Left lobe of liver (tissue), 2 donors: ENCODE data around the gene APLNR. TPM values are rescaled to one million over a fixed set of nuclear protein-coding genes. Genes with fewer than 3 reads are reported as not detected.
"Not testable (repeated sequence)": the region's sequence is repeated elsewhere in the genome, so short reads cannot be mapped to it uniquely, and the experiment has no call there.

Experiments
- ATAC-seq: fragments of 200-7000 bp; cut with Tn5 transposase; one replicate; pipeline ENCODE4 v1.9.1; 2020; ENCODE audit warnings: mild to moderate bottlenecking, moderate library complexity
- DNase-seq: peaks from one replicate; pipeline ENCODE4 v3.0.0-alpha.2; 2020; ENCODE audit warnings: low spot score
- total RNA-seq: library from RNA; stranded (reverse); gene quantifications from one replicate; pipeline ENCODE4 v1.2.1, GENCODE V29; 2021
- donor health status: DM: no; HTN: no; CAD: no; lungs with moderate emphysema.
- donor health status: DM: no; HTN: yes; CAD: no.

Gene APLNR
- total RNA-seq = 2.4 TPM

- no peak for ATAC-seq
- no peak for DNase-seq
These were observed at the start of gene APLNR for GRCh38 chr11:57237204-57237681. APLNR (minus strand) TSS chr11:57237250; CDS start chr11:57237004, 246 bp downstream.

GRCh38 chr11:57283231-57283990, 46.4 kb upstream of the APLNR start:
- no peak for ATAC-seq
- DNase-seq = no peak

- not testable (repeated sequence) for ATAC-seq, DNase-seq
These were observed 44.5 kb upstream of the APLNR start for GRCh38 chr11:57281546-57281945.

- no peak for ATAC-seq
- DNase-seq = no peak
These were observed 42.1 kb upstream of the APLNR start for GRCh38 chr11:57279116-57279515.

GRCh38 chr11:57278721-57279095, 41.7 kb upstream of the APLNR start:
- ATAC-seq (no peak), DNase-seq (no peak)

- ATAC-seq (peak; percentile 94), DNase-seq (peak; percentile 71)
These were observed 41.0 kb upstream of the APLNR start for GRCh38 chr11:57277845-57278720.

GRCh38 chr11:57276971-57277675, 40.1 kb upstream of the APLNR start:
- peak; percentile 49 for ATAC-seq
- no peak for DNase-seq

- DNase-seq = no peak
- no peak for ATAC-seq
These were observed 39.3 kb upstream of the APLNR start for GRCh38 chr11:57276169-57276970.

GRCh38 chr11:57275582-57275981, 38.5 kb upstream of the APLNR start:
- ATAC-seq (peak; percentile 4), DNase-seq (no peak)

- ATAC-seq (no peak), DNase-seq (no peak)
These were observed 38.0 kb upstream of the APLNR start for GRCh38 chr11:57274904-57275498.

GRCh38 chr11:57273448-57274058, 36.5 kb upstream of the APLNR start:
- ATAC-seq = no peak

GRCh38 chr11:57269571-57270021, 32.5 kb upstream of the APLNR start:
- ATAC-seq = peak; percentile 38
- DNase-seq = no peak

More at GRCh38 chr11:57273448-57274058, 36.5 kb upstream of the APLNR start:
- no peak for DNase-seq

GRCh38 chr11:57266157-57266556, 29.1 kb upstream of the APLNR start:
- ATAC-seq = no peak
- DNase-seq = no peak

- DNase-seq = no peak
These were observed 26.3 kb upstream of the APLNR start for GRCh38 chr11:57263351-57263750.

GRCh38 chr11:57262157-57262556, 25.1 kb upstream of the APLNR start:
- ATAC-seq (no peak), DNase-seq (no peak)

More at GRCh38 chr11:57263351-57263750, 26.3 kb upstream of the APLNR start:
- ATAC-seq = no peak

GRCh38 chr11:57260937-57261783, 24.1 kb upstream of the APLNR start:
- DNase-seq (no peak), ATAC-seq (no peak)

GRCh38 chr11:57256119-57256518, 19.1 kb upstream of the APLNR start:
- no peak for DNase-seq
- ATAC-seq = no peak

- DNase-seq = no peak
- ATAC-seq = no peak
These were observed 18.6 kb upstream of the APLNR start for GRCh38 chr11:57255618-57256017.
